ENCODE measurements around the gene CXXC5. TPM values are rescaled to one million over a fixed set of nuclear protein-coding genes. Genes with fewer than 3 reads are reported as not detected.

CXXC5 gene
- total RNA-seq, 4 donors from 2014 or later, result 26.5 to 50.7 (median 36.2) TPM

GRCh38 chr5:139654464-139654863 is 6.3 kb downstream of the CXXC5 start:
- TF ChIP-seq POLR2AphosphoS5 (IDR thresholded peaks at IDR 0.05) (no peak), EP300 (IDR thresholded peaks at IDR 0.05; ENCODE audit: low read depth) (no peak), CTCF (IDR thresholded peaks at IDR 0.05) (no peak), POLR2A (IDR thresholded peaks at IDR 0.05) (no peak)
- in situ Hi-C loops (cut with MboI; ENCODE audit: low pct_ligation_motif_present in 1 of 4, low pct_unique_long_range_greater_than_20kb in 1 of 4, low sequenced_read_pairs in 3 of 4) (no loop called here), intact Hi-C loops (cut with DNase I; ENCODE audit: low total_unique reads) (no loop called here)
- WGBS, 2 donors (ENCODE audit: low coverage in 1 of 2), result 50 to 84% methylated on average over 3 of the region's 3 CpGs
- H3K27ac ChIP-seq, result peak overlapping the region; percentile 84 to 96 (median 90)
- H3K4me1 ChIP-seq, result peaks cover 58 to 99% (median 87%) of the 10 kb centered on the region in 4 donors
- DNase-seq, result no peak
- H3K9me3 ChIP-seq, result no peaks in the 10 kb centered on the region
- H3K36me3 ChIP-seq, result no peaks in the 10 kb centered on the region
- H3K27me3 ChIP-seq, result no peaks in the 10 kb centered on the region
- H3K4me3 ChIP-seq, result no peak overlapping the region

GRCh38 chr5:139654871-139655491 is 6.8 kb downstream of the CXXC5 start:
- no peak overlapping the region for H3K4me3 ChIP-seq
- no peaks in the 10 kb centered on the region for H3K36me3 ChIP-seq
- in situ Hi-C loops (cut with MboI; ENCODE audit: low pct_ligation_motif_present in 1 of 4, low pct_unique_long_range_greater_than_20kb in 1 of 4, low sequenced_read_pairs in 3 of 4), result no loop called here
- DNase-seq, result no peak
- TF ChIP-seq POLR2A (IDR thresholded peaks at IDR 0.05) (no peak), POLR2AphosphoS5 (IDR thresholded peaks at IDR 0.05) (no peak), EP300 (IDR thresholded peaks at IDR 0.05; ENCODE audit: low read depth) (no peak), CTCF (IDR thresholded peaks at IDR 0.05) (no peak)
- WGBS, 2 donors (ENCODE audit: low coverage in 1 of 2), result 67 to 100% methylated on average over 2 to 11 of the region's 13 CpGs
- H3K27ac ChIP-seq, result peak overlapping the region; percentile 84 to 96 (median 90)
- H3K27me3 ChIP-seq, result no peaks in the 10 kb centered on the region
- H3K4me1 ChIP-seq, result peaks cover 63 to 99% (median 87%) of the 10 kb centered on the region in 4 donors
- intact Hi-C loops (cut with DNase I; ENCODE audit: low total_unique reads), result no loop called here
- H3K9me3 ChIP-seq, result no peaks in the 10 kb centered on the region

- intact Hi-C loops (cut with DNase I; ENCODE audit: low total_unique reads) (no loop called here), in situ Hi-C loops (cut with MboI; ENCODE audit: low pct_ligation_motif_present in 1 of 4, low pct_unique_long_range_greater_than_20kb in 1 of 4, low sequenced_read_pairs in 3 of 4) (no loop called here)
- Histone ChIP-seq H3K27me3 (no peaks in the 10 kb centered on the region), H3K4me1 (peaks cover 71 to 99% (median 87%) of the 10 kb centered on the region in 4 donors), H3K36me3 (no peaks in the 10 kb centered on the region), H3K9me3 (no peaks in the 10 kb centered on the region), H3K4me3 (no peak overlapping the region), H3K27ac (peak overlapping the region; percentile 84 to 96 (median 90))
- DNase-seq, result no peak
- TF ChIP-seq POLR2AphosphoS5 (IDR thresholded peaks at IDR 0.05) (peak in 2 of 3 donors; percentile 24 to 30), EP300 (IDR thresholded peaks at IDR 0.05; ENCODE audit: low read depth) (no peak)
- WGBS, 2 donors (ENCODE audit: low coverage in 1 of 2), result 31% methylated on average over 18 of the region's 18 CpGs; no CpG with 5 or more reads in 1 of the 2 donors
Measured at GRCh38 chr5:139655727-139656271, 7.7 kb downstream of the CXXC5 start.

- intact Hi-C loops (cut with DNase I; ENCODE audit: low total_unique reads), result no loop called here
- DNase-seq, result no peak
- in situ Hi-C loops (cut with MboI; ENCODE audit: low pct_ligation_motif_present in 1 of 4, low pct_unique_long_range_greater_than_20kb in 1 of 4, low sequenced_read_pairs in 3 of 4), result no loop called here
- Histone ChIP-seq H3K36me3 (no peaks in the 10 kb centered on the region), H3K27me3 (no peaks in the 10 kb centered on the region), H3K4me1 (peaks cover 71 to 93% (median 80%) of the 10 kb centered on the region in 4 donors), H3K9me3 (no peaks in the 10 kb centered on the region), H3K27ac (peak overlapping the region; percentile 84 to 96 (median 90)), H3K4me3 (no peak overlapping the region)
- WGBS, 2 donors (ENCODE audit: low coverage in 1 of 2), result 64 to 80% methylated on average over 1 to 12 of the region's 12 CpGs
- TF ChIP-seq EP300 (IDR thresholded peaks at IDR 0.05; ENCODE audit: low read depth), result no peak
Measured at GRCh38 chr5:139657363-139658321, 9.5 kb downstream of the CXXC5 start.
